ENCODE measurements around the gene THUMPD3.

The THUMPD3 gene

DNA sequence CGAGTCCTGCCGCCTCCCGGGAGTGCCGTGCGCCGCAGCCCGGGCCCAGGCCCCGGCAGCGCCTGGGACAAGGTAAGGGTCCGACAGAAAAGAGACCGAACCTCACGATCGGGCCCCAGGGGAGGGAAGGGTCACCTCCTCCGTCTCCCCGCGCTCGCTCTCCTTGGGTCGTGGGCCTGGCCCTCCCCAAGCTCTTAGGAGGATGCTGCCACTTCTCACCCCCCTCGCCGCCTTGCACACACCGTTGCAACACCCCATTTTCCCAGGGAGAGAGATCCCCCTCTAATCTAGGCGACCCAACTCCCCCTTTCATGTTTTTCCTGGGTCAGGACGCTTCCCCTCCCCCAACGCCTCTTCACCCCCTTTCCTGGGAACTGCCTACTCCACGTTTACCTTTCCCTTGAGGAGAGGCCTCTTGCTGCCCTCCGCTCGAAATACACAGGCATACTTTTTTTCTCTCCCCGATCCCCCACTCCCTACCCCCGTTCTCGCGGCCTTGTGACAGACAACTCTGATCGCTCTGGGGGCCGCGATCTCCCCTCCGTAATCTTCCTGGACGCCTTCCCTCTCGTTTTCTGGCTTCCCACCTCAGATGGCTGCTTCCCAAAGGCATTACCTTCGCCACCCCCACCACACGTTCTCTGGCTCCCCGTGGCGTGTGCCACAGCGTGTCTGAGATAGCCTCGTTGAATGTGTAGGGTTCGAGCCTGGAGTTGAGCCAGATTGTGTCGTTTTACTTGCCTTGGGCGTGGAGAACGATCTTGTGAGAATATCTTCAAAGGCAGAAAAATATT, 35.2 kb downstream of the THUMPD3 start:
- DNase-seq, result peak; percentile 53

DNA sequence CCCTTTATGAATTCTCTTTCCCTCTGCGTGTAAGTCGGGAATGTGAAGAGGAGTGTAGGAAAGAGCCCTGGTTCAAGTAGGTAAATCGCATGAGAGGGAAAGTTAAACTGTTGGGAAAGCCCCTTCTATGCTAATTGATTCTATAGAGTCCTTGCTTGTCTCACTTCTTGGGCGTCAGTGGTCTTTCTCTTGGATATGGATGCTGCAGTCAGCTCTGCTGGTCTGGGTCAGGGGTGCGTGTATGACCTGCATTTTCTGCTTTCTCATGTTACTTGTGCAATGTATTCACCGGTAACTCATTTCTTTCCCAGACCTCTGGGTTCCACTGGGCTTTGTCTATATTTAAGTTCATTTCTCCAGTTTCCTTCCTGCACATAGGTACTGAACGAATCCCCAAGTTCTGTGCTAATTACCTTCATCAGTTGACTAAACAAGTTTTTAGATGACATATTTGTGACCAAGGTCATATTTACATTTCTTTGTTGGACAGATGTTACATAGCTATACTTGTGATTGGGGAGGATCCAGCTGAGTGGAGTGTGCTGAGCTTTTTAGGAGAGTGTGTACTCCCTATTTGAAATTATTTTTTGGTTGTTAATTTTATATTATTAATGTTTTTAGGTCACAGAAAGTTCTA, 36.0 kb downstream of the THUMPD3 start:
- DNase-seq, result peak; percentile 18

DNA sequence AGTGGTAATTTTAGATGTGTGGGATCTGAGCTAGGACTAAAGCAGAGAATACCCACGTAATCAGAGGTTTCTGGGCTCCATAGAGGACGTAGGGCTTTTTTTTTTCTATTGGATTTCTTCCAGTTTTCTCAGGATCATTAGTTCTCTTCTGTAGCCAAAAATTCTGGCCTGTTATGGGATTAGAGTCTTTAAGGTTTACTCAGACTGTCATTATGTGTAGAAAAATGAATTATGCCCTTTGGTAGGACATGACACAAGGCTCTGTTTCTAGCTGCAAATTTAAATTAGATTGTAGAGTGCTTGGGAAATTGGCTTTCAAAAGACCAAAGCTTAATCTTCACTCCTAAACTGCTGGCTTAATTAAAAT, 36.5 kb downstream of the THUMPD3 start:
- no peak for DNase-seq

DNA sequence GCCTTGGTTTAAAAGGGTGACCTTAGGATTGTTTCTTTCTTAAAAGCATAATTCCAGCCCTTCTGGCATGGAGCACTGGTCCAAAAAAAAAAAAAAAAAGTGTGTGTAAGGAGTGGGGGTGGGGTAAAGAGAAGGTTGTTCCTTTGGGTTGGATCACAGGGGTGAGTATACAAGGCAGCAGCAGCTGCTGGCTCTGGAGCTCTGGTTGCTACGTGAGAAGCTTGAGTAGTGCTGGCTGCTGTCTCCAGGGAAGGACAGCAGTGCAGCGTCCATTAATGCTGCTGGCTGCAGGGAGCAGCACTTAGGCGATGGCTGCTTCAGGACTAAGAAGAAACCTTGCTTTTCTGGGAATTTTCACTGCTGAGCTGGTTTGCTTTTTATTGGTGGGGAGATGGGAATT, 36.9 kb downstream of the THUMPD3 start:
- DNase-seq, result no peak

DNA sequence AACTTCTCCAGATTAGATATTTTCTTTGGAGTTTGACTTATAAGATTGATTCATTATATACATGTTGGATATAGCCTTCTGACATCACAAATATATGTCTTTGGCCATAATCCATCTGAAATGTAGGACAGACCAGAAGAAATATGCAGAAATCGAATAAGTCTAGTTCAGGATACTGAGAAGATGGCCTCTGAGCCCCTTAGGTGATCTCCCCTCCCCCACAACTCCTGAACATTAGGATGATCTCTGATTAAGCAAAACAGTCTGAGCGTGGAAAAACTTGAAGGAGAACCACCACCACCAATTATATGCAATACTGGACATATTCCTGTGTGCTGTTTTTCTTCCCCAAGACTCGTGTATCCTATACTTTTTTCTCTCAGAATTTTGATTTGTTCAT, 37.8 kb downstream of the THUMPD3 start:
- no peak for DNase-seq

DNA sequence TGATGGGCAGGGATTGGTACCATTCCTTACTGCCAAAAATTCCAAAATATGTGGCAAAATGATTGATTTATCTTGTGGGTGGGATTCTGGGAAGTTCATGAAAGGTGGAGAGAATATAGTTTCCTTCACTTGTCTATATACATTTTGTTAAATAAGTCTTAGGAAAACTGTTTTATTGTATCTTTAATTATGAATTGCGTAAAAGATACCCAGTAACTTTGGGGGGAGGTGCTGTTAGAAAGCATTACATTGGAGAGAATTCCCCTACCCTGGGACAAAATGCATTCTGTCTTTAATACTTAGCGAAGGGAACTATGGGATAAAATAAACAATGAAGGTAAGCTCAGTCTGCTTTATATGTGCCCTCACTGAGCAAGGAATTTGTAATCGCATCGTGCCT, 39.1 kb downstream of the THUMPD3 start:
- no peak for DNase-seq

DNA sequence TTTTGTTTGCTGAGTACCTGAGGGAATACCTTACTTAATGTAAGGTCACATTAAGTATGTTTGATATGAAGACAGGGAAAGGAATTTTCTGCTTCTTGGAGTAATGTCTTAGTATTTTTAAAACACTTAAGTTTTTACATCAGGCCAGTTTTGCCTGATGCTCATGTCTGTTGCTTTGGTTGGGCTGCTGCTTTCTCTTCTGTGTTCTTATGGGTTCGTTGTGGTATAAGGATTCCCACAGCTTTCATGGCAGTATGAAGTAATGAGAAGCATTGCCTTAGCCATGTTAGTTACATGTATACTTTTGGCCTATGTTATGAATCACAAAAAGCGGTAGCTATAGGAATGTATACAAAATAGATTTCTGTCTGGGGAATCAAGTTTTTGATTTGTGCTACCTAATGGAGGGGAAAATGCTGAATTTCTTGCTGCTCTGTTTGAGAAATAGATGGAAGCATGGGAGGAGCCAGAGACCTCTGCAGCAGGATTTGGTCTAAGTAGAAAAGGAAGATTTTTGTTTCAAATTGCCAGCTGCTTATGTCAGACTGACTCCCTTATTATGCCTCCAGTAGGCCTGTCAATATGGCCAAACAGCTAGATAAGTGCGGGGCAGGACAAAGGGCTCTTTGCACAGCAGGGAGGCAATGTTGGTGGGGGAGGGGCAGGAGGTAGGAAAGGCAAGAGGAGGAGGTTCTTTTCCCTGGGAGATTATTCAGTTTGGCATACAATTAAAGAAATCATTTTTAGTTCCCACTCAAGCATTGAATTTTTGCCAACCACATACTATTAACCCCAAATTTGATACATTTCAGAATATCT, 39.8 kb downstream of the THUMPD3 start:
- no peak for DNase-seq

DNA sequence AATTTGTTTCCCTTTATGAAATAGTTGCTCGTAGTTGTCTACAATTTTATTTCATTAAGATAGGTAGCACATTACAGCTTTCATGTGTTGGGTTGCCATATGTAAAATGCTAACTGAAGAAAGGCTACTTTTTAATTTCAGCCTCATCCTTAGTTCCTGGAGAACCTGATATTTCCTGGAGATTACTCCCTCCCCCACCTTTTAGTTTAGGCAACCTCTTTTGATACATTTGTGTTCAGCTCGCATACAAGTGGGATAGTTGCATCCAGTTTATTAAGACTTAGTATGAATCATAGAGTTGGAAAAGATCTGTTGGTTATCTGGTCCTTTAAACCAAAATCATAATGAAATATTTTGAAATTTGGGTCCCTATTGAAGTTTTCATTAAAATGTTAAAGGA, 40.6 kb downstream of the THUMPD3 start:
- no peak for DNase-seq

DNA sequence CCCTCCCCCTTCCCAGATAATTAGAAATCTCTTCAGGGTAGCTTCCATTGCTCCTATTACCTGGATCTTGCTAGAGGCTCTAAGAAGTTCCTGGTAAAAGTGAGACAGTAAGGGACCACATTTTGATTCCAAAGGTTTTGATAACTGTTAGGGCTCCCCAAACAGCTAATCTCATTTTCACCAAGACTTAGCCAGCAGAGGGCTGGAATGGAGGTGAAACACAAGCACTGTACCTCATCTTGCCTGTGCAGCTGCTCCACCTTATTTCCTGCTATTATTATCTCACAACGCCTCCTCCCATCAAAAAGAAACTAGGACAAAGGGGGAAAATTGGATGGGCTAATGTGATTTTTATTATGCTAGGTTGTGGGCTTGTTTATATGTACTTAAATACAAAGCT, 41.8 kb downstream of the THUMPD3 start:
- no peak for DNase-seq

DNA sequence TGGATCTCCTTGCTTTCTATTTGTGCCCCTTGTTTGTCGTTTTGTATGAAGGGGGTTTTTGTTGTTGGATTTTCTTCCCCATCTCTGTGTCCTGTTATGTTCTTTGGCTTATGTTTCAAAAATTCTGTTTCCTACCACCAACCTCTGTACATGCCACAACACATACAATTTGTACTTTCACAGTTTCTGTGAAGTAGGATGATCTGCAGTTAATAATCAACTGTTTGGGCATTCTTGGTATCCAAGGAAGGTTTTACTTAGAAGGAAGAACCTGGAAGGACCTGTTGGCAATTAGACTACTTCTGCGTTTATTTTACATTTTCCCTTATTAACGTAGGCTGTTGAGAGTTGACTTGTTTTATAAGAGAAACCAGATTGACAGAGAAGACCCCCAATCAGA, 42.9 kb downstream of the THUMPD3 start:
- DNase-seq, result no peak

DNA sequence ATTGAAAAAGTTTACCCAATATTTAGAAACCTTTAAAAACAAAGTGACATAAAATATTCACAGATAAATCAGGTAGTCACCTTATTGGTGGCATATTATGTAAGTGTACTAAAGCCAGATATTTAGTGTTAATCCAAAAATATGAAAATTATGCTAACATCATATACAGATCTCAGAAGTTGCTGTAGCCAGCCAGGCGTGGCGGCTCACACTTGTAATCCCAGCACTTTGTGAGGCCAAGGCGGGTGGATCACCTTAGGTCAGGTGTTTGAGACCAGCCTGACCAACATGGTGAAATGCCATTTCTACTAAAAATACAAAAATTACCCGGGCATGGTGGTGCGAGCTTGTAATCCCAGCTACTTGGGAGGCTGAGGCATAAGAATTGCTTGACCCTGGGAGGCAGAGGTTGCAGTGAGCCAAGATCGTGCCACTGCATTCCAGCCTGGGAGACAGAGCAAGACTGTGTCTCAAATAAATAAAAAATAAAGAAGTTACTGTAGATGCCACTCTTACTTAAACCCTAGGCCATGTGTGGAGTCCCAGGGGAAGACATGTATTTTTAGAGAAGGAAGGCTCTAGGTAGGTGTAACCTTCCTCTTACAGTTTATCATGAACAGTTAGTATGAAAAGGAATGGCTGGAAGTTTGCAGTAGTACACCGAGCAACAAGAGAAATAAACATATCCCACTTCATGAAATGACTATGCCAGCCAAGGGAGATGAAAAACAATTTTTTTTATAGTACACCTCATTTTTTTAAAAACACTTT, 44.2 kb downstream of the THUMPD3 start:
- DNase-seq, result no peak

DNA sequence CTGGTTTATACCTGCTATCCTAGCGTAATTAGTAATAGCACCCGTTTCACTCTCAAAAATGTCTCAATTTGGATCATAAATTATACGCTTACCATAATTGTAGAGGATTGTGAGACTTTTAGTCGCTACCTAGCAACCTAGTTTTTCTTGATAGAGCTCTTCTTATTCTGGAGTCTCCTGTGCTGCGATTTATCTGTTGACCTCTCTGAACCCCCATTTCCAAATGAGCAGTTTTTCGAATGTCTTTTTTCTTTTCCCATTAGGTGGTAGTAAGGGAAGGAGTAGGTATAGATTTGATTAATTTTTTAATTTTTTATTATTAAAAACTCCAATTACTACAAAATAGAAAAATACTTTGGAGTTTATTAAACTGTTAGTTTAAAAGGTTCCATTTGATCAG, 45.2 kb downstream of the THUMPD3 start:
- DNase-seq, result no peak

DNA sequence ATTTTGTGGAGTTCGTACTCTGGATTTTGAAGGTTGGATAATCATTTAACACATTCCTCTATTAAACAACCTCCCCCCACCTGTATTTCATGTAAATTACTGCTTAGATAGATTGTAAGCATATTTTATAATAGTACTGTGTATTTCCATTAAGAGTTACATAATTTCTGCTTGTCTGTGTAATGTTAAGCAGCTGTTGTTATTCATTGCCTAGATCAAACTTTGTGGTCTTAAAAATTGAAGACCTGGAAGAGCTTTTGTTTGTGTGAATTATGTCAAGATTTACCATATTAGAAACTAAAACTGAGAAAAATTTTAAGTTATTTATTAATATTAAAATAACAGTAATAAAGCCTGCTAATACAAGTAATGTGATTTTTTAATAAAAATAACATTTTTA, 45.7 kb downstream of the THUMPD3 start:
- no peak for DNase-seq

DNA sequence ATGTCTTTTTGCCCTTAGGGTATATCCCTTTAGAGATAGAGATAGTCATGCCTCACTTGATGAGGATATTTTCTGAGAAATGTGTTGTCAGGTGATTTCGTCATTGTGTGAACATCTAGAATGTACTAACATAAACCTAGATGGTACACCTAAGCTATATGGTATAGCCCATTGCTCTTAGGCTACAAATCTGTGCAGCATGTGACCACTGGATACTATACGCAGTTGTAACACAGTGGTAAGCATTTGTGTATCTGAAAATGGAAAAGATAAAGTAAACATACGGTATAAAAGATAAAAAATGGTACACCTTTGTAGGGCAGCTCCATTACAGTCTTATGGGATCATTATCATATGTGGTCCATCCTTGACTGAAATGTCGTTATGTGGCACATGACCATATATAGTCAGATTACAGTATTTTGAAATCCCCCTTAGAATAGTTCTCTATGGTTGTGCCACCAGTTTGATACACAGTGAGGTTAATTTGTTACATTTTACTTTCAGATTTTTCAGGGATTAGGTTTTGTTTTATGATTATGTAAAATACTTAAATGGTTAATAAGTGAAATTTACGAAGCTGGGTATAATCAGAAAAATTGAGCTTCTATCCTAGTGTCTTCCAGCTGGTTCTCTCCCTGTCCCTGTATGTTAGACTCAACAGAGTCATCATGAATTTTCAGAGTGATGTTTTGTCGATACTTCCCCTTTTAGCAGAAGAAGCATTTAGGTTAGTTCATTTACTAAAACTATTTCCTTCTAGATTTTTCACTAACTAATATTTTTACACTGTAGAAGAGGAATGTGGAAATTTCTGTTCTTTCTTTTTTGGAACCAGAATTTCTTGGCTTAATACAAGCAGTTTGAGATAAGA, 47.4 kb downstream of the THUMPD3 start:
- DNase-seq, result no peak

DNA sequence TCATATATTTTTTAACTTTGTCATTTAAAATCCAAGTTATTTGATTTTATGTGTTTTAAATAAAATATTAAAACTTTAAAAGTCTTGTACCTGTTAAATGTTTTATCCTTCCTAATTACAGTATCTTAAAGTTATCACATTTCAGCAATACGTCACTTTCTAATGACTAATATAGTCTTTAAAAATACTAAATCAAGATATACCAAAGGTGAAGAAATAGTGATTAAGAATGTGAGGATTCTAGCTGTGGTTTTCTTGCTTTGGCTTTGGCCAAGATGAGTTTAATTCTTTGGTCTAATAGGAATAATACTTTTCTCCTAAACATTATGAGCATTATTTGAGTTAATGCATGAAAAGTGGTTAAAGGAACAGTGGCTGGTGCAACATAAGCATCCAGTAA, 48.4 kb downstream of the THUMPD3 start:
- no peak for DNase-seq

DNA sequence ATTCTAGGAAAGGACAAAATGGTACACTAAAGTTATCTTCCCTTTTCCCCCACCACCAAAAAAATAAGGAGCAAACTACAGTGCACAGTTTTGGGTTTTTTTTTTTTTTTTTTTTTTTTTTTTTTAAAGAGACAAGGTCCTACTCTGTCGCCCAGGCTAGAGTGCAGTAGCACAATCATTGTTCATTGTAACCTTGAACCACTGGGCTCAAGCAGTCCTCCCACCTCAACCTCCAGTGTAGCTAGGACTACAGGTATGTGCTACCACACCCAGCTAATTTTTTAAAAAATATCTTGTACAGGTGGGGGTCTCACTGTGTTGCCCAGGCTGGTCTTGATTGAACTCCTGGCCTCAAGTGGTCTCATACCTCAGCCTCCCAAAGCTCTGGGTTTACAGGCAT, 49.4 kb downstream of the THUMPD3 start:
- DNase-seq, result no peak

DNA sequence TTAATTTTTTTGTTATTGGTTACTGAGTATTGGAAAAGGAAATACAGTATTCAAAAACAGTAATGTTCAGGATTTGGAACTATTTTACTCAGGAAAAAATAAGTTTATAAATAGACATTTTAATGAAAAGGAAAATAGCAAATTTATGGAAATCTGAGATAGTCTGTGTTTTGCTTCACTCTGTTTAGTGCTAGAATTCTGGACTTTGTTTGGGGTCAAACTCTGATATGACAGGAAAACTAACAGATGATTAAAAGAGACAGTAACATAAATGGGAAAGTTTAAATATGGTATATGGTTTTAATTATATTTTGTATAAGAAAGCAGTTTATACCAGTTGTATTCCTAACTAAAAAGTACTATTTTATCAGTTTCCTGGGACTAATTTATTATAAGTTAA, 52.0 kb downstream of the THUMPD3 start:
- DNase-seq, result no peak

DNA sequence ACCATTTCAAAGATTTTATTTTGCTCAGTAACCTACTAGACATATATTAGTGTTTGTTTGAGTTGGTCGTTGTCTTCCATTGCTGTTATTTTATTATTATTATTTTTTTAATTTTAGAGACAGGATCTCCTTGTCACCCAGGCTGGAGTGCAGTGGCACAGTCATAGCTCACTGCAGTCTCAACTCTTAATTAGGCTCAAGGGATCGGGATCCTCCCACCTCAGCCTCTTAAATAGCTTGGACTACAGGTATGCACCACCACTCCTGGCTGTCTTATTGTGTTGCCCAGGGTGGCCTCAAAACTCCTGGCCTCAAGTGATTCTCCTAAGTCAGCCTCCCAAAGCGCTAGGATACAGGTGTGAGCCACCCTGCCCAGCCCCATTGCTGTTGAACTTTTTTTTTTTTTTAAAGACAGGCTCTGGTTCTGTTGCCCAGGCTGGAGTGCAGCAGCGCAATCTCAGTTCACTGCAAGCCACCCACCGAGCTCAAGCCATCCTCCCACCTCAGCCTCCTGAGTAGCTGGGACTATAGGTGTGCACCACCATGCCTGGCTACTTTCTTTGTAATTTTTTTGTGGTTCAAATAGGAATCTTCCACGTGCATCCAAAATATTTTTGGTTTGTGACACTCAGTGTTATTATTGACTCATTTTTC, 52.8 kb downstream of the THUMPD3 start:
- DNase-seq, result no peak

DNA sequence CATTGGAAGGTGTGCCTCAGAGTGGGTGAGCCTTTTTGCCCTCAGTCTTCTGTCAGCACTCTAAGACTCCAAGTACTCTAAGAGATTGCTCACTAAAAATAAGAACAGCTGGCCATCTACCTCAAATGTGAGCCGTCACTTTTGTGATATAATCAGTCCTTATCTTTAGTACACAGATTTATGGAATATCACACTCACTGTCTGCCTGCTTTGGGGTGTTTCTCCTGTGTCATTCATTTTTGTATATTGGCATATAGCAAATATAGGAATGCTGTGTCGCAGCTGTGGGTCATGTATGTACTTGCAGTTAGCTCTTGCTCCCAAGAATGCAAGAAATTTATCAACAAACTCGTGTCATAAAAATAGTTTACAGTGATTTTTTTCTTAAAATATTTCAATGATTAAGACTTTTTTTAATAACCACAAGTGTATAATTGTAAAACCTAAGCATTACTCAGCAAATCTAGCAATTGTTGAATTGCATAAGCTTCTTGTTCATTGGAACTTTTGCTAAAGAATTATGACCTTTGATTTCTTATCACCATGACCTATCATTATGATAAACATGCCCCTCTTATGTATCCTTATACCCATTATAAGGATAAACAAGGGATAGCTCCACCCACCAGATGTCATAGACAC, 53.4 kb downstream of the THUMPD3 start:
- DNase-seq, result no peak

DNA sequence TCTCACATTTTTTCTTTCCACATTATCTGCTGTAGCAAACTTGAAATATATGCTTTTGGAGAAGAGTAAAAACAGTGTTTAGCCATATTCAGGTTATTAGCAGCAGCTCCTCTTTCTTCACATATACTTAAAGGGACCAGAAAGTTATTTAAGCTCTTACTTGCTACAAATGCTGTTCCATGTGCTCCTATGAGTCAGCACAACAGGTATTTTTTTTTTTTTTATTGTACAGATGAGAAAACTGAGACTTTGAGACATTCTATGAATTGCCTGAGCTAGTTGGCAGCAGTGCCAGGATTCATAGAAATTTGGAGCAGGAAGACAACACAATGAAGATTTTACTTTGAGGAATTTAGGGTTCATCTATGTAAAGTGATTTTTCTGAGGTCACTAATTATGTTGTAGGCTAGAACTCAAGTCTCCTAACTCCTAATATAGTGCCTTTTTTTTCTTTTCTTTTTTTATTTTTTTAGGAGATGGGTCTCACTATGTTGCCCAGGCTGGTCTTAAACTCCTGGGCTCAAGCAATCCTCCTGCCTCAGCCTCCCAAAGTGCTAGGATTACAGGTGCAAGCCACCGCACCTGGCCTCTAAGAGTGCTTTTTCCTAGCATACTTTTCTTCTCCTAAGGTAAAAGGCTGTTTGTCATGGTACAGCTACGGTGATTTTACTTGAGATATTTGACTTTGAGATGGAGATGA, 58.1 kb downstream of the THUMPD3 start:
- DNase-seq, result no peak
